ENCODE data around the gene LARP4. TPM values are rescaled to one million over a fixed set of nuclear protein-coding genes. Genes with fewer than 3 reads are reported as not detected.

LARP4 gene
- polyA plus RNA-seq, 3 donors, result 5.9 to 15.8 (median 11.7) TPM

DNA sequence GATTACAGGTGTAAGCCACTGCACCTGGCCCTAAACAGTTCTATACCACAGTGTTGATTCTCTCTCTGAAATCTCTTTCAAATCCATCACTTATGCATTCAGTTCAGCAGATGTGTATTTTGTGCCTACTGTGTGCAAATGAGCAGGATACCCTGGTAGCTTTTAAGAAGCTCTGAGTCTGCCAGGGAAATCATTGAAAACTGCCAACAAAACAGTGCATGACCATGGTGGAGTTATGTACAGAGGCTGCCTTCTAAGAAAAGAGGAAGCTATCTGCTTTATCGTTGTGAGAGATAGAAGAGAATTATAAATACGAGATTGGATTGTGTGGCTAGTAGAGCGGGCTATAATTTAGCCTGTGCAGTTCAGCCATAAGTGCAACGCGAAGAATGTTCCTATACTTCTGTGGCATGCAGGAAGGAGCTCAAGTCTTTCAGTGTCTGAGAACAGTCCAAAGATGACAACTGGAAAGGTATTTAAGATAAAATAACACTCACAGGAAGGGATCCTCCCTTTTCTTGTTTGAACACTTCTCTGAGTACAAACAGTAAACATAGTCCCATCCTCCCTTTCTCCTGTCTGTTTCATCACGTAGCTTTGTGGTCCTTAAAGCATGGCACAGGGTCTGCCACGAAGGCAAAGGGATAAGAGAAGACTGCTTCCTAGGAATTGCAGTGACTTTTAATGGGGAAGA, 108.4 kb downstream of the LARP4 start:
- Mint-ChIP-seq H3K4me3 (peak overlapping the region in 1 of 2 donors; percentile 60), H3K27ac (peak overlapping the region; percentile 59 to 90 (median 85)), H3K4me1 (peaks cover 62% of the 10 kb centered on the region), H3K9me3 (peaks cover 0 to 2% (median 0%) of the 10 kb centered on the region in 7 donors), H3K27me3 (ENCODE audit: low read depth in 3 of 3) (no peaks in the 10 kb centered on the region), H3K36me3 (no peaks in the 10 kb centered on the region)
- peak in 2 of 3 donors; percentile 27 to 46 for DNase-seq
- WGBS (ENCODE audit: insufficient coverage), result 100% methylated on average over 1 of the region's 7 CpGs
- TF ChIP-seq, protein P1, sequence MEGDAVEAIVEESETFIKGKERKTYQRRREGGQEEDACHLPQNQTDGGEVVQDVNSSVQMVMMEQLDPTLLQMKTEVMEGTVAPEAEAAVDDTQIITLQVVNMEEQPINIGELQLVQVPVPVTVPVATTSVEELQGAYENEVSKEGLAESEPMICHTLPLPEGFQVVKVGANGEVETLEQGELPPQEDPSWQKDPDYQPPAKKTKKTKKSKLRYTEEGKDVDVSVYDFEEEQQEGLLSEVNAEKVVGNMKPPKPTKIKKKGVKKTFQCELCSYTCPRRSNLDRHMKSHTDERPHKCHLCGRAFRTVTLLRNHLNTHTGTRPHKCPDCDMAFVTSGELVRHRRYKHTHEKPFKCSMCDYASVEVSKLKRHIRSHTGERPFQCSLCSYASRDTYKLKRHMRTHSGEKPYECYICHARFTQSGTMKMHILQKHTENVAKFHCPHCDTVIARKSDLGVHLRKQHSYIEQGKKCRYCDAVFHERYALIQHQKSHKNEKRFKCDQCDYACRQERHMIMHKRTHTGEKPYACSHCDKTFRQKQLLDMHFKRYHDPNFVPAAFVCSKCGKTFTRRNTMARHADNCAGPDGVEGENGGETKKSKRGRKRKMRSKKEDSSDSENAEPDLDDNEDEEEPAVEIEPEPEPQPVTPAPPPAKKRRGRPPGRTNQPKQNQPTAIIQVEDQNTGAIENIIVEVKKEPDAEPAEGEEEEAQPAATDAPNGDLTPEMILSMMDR (IDR thresholded peaks at IDR 0.05), result no peak
- H4K20me1 ChIP-seq (ENCODE audit: insufficient read depth, low read length), result peaks cover 62% of the 10 kb centered on the region
- intact Hi-C loops (cut with micrococcal nuclease), result loop anchor here in 1 of 2 donors (5.0 to 10.0 kb wide), 2 partner anchors 43 to 256 kb away; partner anchors contain the start of gene ATF1
- peaks cover 59 to 62% of the 10 kb centered on the region in 2 donors for H3K4me1 ChIP-seq (ENCODE audit: control insufficient read depth in 1 of 2, insufficient read depth in 2 of 2, low read length in 2 of 2)
- no peak overlapping the region for H3K9ac ChIP-seq (ENCODE audit: insufficient read depth, low read length, poor library complexity, severe bottlenecking)
- no peaks in the 10 kb centered on the region for H3K27me3 ChIP-seq (ENCODE audit: control insufficient read depth in 2 of 2, insufficient read depth in 2 of 2, low read length in 2 of 2)
- H3K9me3 ChIP-seq (replicated peaks in 1 of 2; ENCODE audit: control insufficient read depth in 1 of 2, insufficient read depth in 1 of 2, low read length in 2 of 2), result no peaks in the 10 kb centered on the region
- H3K4me3 ChIP-seq (replicated peaks in 1 of 3; ENCODE audit: low read depth in 2 of 3, low read length in 3 of 3), result peak overlapping the region in 1 of 3 experiments; percentile 41
- peak overlapping the region; percentile 31 for H3K4me2 ChIP-seq (replicated peaks; ENCODE audit: extremely low read depth, low read length, poor library complexity, severe bottlenecking)
- peaks cover 93% of the 10 kb centered on the region for H3K79me2 ChIP-seq (ENCODE audit: insufficient read depth, low read length)
- no peaks in the 10 kb centered on the region for H3K36me3 ChIP-seq (replicated peaks in 1 of 2; ENCODE audit: control insufficient read depth in 1 of 2, insufficient read depth in 2 of 2, low read length in 2 of 2)
- H3K27ac ChIP-seq (ENCODE audit: low read depth in 1 of 2, low read length in 2 of 2), result peak overlapping the region; percentile 18 to 66
- H2AFZ ChIP-seq (ENCODE audit: insufficient read depth, low read depth, low read length, poor library complexity, severe bottlenecking), result no peak overlapping the region

DNA sequence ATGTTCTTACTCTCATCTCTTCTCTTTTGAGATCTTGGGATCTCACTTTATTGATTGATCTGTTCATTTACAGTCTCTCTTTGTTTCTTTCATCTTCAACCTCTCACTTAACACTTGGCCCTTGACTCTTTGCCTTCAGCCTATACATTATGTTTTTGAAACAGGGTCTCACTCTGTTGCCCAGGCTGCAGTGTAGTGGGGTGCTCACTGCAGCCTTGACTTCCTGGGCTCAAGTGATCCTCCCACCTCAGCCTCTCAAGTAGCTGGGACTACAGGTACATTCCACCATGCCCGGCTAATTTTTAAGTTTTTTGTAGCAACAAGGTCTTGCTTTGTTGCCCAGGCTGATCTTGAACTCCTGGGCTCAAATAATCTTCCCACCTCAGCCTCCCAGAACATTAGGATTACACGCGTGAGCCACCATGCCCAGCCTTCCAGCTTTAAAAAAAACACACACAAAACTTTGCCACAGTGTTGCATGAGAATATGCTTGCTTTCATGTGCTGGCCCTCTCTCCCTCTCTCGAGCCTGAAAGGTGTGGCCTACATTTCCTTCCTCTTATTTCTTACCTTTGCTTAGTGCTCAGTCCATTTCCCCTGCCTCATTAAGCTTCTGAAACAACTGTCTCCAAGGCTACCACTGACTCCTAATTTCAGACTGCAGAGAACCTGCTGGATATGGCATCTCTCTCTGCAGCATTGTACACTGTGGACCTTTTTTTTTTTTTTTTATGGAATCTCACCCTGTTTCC, 114.0 kb downstream of the LARP4 start:
- peak overlapping the region in 1 of 2 donors; percentile 90 for H3K27ac ChIP-seq (ENCODE audit: low read depth in 1 of 2, low read length in 2 of 2)
- WGBS (ENCODE audit: insufficient coverage), result 66% methylated on average over 4 of the region's 4 CpGs
- no peak for DNase-seq
- H3K9ac ChIP-seq (ENCODE audit: insufficient read depth, low read length, poor library complexity, severe bottlenecking), result no peak overlapping the region
- peaks cover 49% of the 10 kb centered on the region for H4K20me1 ChIP-seq (ENCODE audit: insufficient read depth, low read length)
- peaks cover 87% of the 10 kb centered on the region for H3K79me2 ChIP-seq (ENCODE audit: insufficient read depth, low read length)
- Mint-ChIP-seq H3K9me3 (peaks cover 0 to 2% (median 0%) of the 10 kb centered on the region in 7 donors), H3K4me1 (peaks cover 52% of the 10 kb centered on the region), H3K27ac (peak overlapping the region in 6 of 7 donors; percentile 37 to 90 (median 80)), H3K36me3 (no peaks in the 10 kb centered on the region), H3K27me3 (ENCODE audit: low read depth in 3 of 3) (no peaks in the 10 kb centered on the region), H3K4me3 (peak overlapping the region in 1 of 2 donors; percentile 29)
- TF ChIP-seq, protein P1 (IDR thresholded peaks at IDR 0.05), result no peak
- peaks cover 72 to 74% of the 10 kb centered on the region in 2 donors for H3K4me1 ChIP-seq (ENCODE audit: control insufficient read depth in 1 of 2, insufficient read depth in 2 of 2, low read length in 2 of 2)
- H3K4me2 ChIP-seq (replicated peaks; ENCODE audit: extremely low read depth, low read length, poor library complexity, severe bottlenecking), result peak overlapping the region; percentile 1
- H3K36me3 ChIP-seq (replicated peaks in 1 of 2; ENCODE audit: control insufficient read depth in 1 of 2, insufficient read depth in 2 of 2, low read length in 2 of 2), result no peaks in the 10 kb centered on the region
- no peaks in the 10 kb centered on the region for H3K27me3 ChIP-seq (ENCODE audit: control insufficient read depth in 2 of 2, insufficient read depth in 2 of 2, low read length in 2 of 2)
- H3K9me3 ChIP-seq (replicated peaks in 1 of 2; ENCODE audit: control insufficient read depth in 1 of 2, insufficient read depth in 1 of 2, low read length in 2 of 2), result no peaks in the 10 kb centered on the region
- no peak overlapping the region for H2AFZ ChIP-seq (ENCODE audit: insufficient read depth, low read depth, low read length, poor library complexity, severe bottlenecking)
- H3K4me3 ChIP-seq (replicated peaks in 1 of 3; ENCODE audit: low read depth in 2 of 3, low read length in 3 of 3), result peak overlapping the region in 1 of 3 experiments; percentile 10
- intact Hi-C loops (cut with micrococcal nuclease), result loop anchor here in 1 of 2 donors (1.0 kb wide), 1 partner anchor 8 kb away; no protein-coding TSS in a partner anchor
